ENCODE results near the gene RAX.

RAX gene

GRCh38 chr18:59272891-59273758 lies at the start of gene RAX:
TSS of gene RAX (minus strand) at chr18:59273454. CDS start at chr18:59273206, 248 bp downstream.
- no peak for FAIRE-seq

- FAIRE-seq, result no peak
Measured at GRCh38 chr18:59318460-59319050, 45.3 kb upstream of the RAX start, which contains the start of gene CPLX4. TSS of gene CPLX4 (minus strand) at chr18:59318649. CDS start at chr18:59318462, 187 bp downstream.

GRCh38 chr18:59311631-59312030 lies 38.4 kb upstream of the RAX start:
- FAIRE-seq, result no peak

- no peak for FAIRE-seq
Measured at GRCh38 chr18:59308938-59309260, 35.6 kb upstream of the RAX start.

- no peak for FAIRE-seq
Measured at GRCh38 chr18:59308248-59308937, 35.1 kb upstream of the RAX start.

GRCh38 chr18:59306640-59307039 lies 33.4 kb upstream of the RAX start:
- no peak for FAIRE-seq

- no peak for FAIRE-seq
Measured at GRCh38 chr18:59305295-59305694, 32.0 kb upstream of the RAX start.

- FAIRE-seq, result no peak
Measured at GRCh38 chr18:59303656-59304195, 30.5 kb upstream of the RAX start.

- FAIRE-seq, result no peak
Measured at GRCh38 chr18:59303006-59303405, 29.8 kb upstream of the RAX start.

GRCh38 chr18:59301929-59302328 lies 28.7 kb upstream of the RAX start:
- no peak for FAIRE-seq

GRCh38 chr18:59300676-59301285 lies 27.5 kb upstream of the RAX start:
- FAIRE-seq, result no peak

- no peak for FAIRE-seq
Measured at GRCh38 chr18:59298871-59299270, 25.6 kb upstream of the RAX start.

- no peak for FAIRE-seq
Measured at GRCh38 chr18:59293317-59293716, 20.1 kb upstream of the RAX start.

- no peak for FAIRE-seq
Measured at GRCh38 chr18:59286341-59286740, 13.1 kb upstream of the RAX start.

GRCh38 chr18:59282341-59282740 lies 9.1 kb upstream of the RAX start:
- FAIRE-seq, result no peak

- FAIRE-seq, result no peak
Measured at GRCh38 chr18:59279722-59280121, 6.5 kb upstream of the RAX start.

- no peak for FAIRE-seq
Measured at GRCh38 chr18:59279193-59279592, 5.9 kb upstream of the RAX start.

GRCh38 chr18:59278793-59279192 lies 5.5 kb upstream of the RAX start:
- no peak for FAIRE-seq

- no peak for FAIRE-seq
Measured at GRCh38 chr18:59276047-59276446, 2.8 kb upstream of the RAX start.

GRCh38 chr18:59275406-59275949 lies 2.2 kb upstream of the RAX start:
- FAIRE-seq, result no peak

GRCh38 chr18:59274533-59274928 lies 1.3 kb upstream of the RAX start:
- no peak for FAIRE-seq

- FAIRE-seq, result no peak
Measured at GRCh38 chr18:59273759-59274532, 692 bp upstream of the RAX start.
